Measurements from ENCODE around the gene ZNF532.

DNA sequence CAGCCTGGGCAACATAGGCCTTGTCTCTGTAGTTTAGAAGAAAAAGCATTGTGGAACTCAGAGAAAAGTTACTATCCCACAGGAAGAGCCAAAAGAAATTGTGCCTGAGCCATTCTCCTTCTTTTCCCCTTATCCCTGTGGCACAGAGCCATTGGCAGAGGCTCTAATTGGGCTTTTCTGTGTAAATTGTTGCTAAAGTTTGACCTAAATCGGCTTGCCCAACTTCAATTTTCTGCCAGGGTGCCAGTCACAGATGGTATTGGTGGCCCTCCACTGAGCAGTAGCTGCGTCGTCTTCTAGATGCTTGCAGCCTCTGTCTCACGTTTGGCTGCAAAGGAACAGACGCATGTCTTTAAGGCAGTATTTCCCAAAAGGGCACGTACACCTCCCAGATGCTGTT, 30.3 kb downstream of the ZNF532 start:
- no peak for TF ChIP-seq POLR2A (IDR thresholded peaks at IDR 0.05)
- TF ChIP-seq POLR2AphosphoS5 (IDR thresholded peaks at IDR 0.05) = no peak
